Omental fat pad (tissue), 4 donors: ENCODE data around the gene PTRH2. TPM values are rescaled to one million over a fixed set of nuclear protein-coding genes. Genes with fewer than 3 reads are reported as not detected.

Source experiments
- ATAC-seq: fragments of 150-250 bp; one replicate; pipeline ENCODE4 v1.9.1; 2016; ENCODE audit warnings: mild to moderate bottlenecking, moderate library complexity; ENCODE audit not compliant: low FRiP score
- DNase-seq: peaks from one replicate; pipeline ENCODE4 v3.0.0-alpha.2; 2019; ENCODE audit warnings: low spot score
- total RNA-seq, 4 donors: library from RNA; depleted of rRNA; stranded (reverse); fragments of >200 nt; gene quantifications; one replicate each; pipeline ENCODE4 v1.1.0, GENCODE V29; 2016
- TF ChIP-seq, protein P1 (sequence below), 3 donors: fragments of 450-650 bp; IDR thresholded peaks; one replicate each; pipeline ENCODE4 v1.5.1; 2016 to 2017; ENCODE audit warnings: antibody characterized with exemption in 3 of 3, mild to moderate bottlenecking in 3 of 3, moderate library complexity in 2 of 3

Gene PTRH2
- total RNA-seq, 4 donors from 2014 or later = 28.1 to 80.0 (median 30.6) TPM

DNA sequence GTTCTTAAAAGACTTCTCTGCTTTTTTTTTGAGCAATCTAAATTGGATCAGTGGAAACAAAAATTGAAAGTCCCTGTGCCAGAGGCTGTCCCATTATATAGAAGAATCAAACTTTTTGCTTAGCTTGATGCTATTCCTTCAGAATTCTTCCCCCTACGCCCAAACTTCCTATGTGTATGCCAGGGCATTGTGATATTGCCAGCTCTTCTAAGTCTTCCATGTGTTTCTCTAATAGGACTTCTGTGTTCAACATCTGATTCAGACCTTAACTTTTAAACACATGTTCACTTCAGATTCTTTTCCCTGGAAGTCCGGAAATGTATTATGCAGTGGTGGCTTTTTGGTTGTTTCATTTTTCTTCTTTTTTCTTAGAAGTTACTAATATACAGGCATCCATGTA lies 18.7 kb downstream of the PTRH2 start:
- no peak for ATAC-seq

DNA sequence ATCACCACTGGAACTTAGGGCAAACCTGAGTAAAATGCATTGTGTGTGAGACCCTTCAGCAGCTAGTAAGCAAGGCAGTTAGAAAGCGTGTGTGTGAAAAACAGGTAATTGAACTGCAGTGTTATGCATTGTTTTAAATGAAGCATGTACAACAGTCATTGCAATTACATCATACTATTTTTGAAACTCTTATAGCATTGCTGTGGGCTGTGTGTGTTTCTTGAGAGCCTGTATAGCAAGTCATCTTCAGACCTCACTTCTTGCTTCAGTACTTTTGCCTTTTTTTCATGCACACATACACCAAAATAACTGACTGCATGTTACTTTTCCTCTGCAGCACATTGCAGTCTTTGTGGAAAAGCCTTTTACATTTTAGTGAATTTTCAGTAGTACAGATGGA lies 19.2 kb downstream of the PTRH2 start:
- TF ChIP-seq, protein P1, sequence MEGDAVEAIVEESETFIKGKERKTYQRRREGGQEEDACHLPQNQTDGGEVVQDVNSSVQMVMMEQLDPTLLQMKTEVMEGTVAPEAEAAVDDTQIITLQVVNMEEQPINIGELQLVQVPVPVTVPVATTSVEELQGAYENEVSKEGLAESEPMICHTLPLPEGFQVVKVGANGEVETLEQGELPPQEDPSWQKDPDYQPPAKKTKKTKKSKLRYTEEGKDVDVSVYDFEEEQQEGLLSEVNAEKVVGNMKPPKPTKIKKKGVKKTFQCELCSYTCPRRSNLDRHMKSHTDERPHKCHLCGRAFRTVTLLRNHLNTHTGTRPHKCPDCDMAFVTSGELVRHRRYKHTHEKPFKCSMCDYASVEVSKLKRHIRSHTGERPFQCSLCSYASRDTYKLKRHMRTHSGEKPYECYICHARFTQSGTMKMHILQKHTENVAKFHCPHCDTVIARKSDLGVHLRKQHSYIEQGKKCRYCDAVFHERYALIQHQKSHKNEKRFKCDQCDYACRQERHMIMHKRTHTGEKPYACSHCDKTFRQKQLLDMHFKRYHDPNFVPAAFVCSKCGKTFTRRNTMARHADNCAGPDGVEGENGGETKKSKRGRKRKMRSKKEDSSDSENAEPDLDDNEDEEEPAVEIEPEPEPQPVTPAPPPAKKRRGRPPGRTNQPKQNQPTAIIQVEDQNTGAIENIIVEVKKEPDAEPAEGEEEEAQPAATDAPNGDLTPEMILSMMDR (IDR thresholded peaks at IDR 0.05) = no peak
- DNase-seq (no peak), ATAC-seq (no peak)

More for the DNA sequence above, 18.7 kb downstream of the PTRH2 start:
- TF ChIP-seq, protein P1 (IDR thresholded peaks at IDR 0.05) = no peak
- DNase-seq = no peak

DNA sequence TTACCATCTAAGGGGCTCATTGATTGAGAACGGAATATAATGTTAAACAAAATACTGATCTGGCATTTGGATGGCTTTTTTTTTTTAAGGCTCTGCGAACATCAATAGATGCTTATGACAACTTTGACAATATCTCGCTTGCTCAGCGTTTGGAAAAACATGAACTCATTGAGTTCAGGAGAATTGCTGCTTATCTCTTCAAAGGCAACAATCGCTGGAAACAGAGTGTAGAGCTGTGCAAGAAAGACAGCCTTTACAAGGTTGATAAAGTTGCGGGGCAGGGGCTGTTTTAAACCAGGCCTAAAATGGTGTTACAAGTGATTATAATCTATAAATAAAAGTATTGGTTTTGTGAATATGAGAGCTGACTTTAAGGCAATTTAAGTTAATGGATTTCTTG lies 22.3 kb downstream of the PTRH2 start:
- TF ChIP-seq, protein P1 (IDR thresholded peaks at IDR 0.05) = no peak
- ATAC-seq (no peak), DNase-seq (no peak)

DNA sequence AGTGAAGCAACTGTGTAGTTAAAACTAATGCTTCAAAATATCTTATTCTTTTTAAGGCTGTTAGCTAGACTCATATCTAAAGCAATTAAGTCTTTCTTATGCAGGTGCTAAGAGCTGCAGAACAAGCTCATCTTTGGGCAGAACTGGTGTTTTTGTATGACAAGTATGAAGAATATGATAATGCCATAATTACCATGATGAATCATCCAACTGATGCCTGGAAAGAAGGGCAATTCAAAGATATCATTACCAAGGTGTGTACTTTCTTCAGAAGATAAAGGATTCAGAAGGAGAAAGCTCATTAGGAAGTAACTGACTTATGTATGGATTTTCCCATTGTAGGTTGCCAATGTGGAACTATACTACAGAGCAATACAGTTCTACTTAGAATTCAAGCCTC lies 23.9 kb downstream of the PTRH2 start:
- DNase-seq (no peak), ATAC-seq (no peak)
- TF ChIP-seq, protein P1 (IDR thresholded peaks at IDR 0.05) = no peak

DNA sequence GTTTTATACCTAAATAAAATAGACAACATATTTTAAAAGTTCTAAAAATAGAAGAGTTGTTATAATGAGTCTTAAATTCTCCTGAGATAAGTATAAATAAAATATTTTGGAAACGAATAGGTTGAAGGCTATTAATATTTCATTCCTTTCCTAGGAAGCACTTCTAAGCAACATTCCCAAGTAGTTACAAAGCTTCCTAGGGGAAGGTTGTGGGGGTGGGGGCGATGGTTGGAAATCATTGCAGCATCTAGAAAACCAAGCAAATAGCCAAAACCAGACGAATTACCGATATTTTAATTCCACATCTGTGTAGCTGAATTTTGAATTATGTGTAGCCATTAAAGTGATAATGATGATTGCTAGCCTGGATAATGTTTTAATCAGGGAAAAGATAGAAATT lies 26.9 kb downstream of the PTRH2 start:
- DNase-seq = no peak
- TF ChIP-seq, protein P1 (IDR thresholded peaks at IDR 0.05) = no peak

DNA sequence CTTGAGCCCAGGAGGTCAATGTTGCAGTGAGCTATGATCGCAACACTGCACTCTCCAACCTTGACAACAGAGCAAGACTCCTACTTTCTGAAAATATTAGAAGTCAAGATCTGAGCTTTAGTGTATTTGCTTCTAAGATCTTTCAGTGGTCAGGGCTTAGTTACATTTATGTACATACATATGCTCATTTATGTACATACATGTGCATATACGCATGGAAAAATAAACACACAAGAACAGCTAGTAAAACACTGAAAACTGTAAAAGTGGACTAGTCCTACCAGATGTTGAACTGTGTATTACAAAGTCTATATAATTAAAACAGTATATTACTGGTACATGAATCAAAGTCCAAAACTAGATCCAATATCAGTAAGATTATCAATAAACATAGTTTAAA lies 28.3 kb downstream of the PTRH2 start:
- DNase-seq (no peak), ATAC-seq (no peak)
- TF ChIP-seq, protein P1 (IDR thresholded peaks at IDR 0.05) = no peak

More for the DNA sequence above, 26.9 kb downstream of the PTRH2 start:
- no peak for ATAC-seq

DNA sequence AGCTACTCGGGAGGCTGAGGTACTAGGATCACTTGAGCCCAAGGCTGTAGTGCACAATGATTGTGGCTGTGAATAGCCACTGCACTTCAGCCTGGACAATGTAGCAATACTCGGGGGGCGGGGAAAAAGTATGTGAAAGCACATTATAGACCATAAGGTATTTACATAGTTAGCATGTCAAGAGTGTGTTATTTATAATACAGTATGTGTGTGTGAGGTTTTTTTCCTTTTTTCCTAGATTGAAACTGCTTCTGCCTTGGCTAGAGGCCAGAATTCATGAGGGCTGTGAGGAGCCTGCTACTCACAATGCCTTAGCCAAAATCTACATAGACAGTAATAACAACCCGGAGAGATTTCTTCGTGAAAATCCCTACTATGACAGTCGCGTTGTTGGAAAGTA lies 30.5 kb downstream of the PTRH2 start:
- TF ChIP-seq, protein P1 (IDR thresholded peaks at IDR 0.05) = no peak

More for the DNA sequence above, 30.5 kb downstream of the PTRH2 start:
- DNase-seq (no peak), ATAC-seq (no peak)
